GM12878 (cell line): ENCODE data around the gene NDC80. TPM values are rescaled to one million over a fixed set of nuclear protein-coding genes. Genes with fewer than 3 reads are reported as not detected.

Source experiments
- ATAC-seq: fragments of 200-7000 bp; cut with Tn5 transposase; 3 replicates; pipeline ENCODE4 v1.9.1; 2020; ENCODE audit warnings: mild to moderate bottlenecking, moderate library complexity
- BruUV-seq: library from RNA; stranded (reverse); fragments of 400-500 nt; replicated peaks from 2 replicates; lab custom pipeline; 2021; lab: Mats Ljungman, UMichigan
- CTCF ChIA-PET: fragments of 300-600 bp; sonication (Branson Sonifier 250); formaldehyde crosslinking; extraction: SDS; loops from one replicate; lab custom pipeline; 2021; ENCODE audit warnings: inconsistent platforms; lab: Yijun Ruan, JAX
- POLR2A ChIA-PET: fragments of 350-600 bp; formaldehyde crosslinking; extraction: SDS; loops from one replicate; lab custom pipeline; 2021; ENCODE audit warnings: inconsistent platforms; lab: Charles Lee
- RAD21 ChIA-PET: fragments of 300-600 bp; sonication (Branson Sonifier 250); formaldehyde crosslinking; loops from one replicate; lab custom pipeline; 2023; ENCODE audit warnings: antibody characterized with exemption; ENCODE audit not compliant: unreplicated experiment; lab: Charles Lee
- SMC1A ChIA-PET: fragments of 300-600 bp; sonication (Branson Sonifier 250); formaldehyde crosslinking; loops from one replicate; lab custom pipeline; 2023; ENCODE audit not compliant: unreplicated experiment, uncharacterized antibody; lab: Charles Lee
- DNase-seq: peaks from one replicate; pipeline ENCODE4 v3.0.0-alpha.2; 2011; ENCODE audit warnings: low read depth, low spot score
- FAIRE-seq: peaks from 3 replicates; lab custom pipeline; 2011; peaks lifted over from hg19 to GRCh38; lab: Jason Lieb, UNC
- H2AFZ ChIP-seq: 2 replicates; pipeline ENCODE4 v1.6.0; 2011; ENCODE audit warnings: low read depth, low read length, control low read depth; ENCODE audit not compliant: control insufficient read depth
- H3K27ac ChIP-seq: 2 replicates; pipeline ENCODE4 v1.5.1; 2011; ENCODE audit warnings: control low read depth; ENCODE audit not compliant: control insufficient read depth, insufficient read depth
- H3K27me3 ChIP-seq, 2 experiments: replicated peaks in 1 of 2; 2 replicates each; pipeline versions ENCODE4 v1.6.0 to v1.6.1; 2011; ENCODE audit warnings: low read length in 1 of 2; ENCODE audit not compliant: control insufficient read depth in 2 of 2, insufficient read depth in 2 of 2
- H3K36me3 ChIP-seq, 2 experiments: 2 replicates each; pipeline ENCODE4 v1.5.1; 2011; ENCODE audit warnings: low read length in 1 of 2; ENCODE audit not compliant: control insufficient read depth in 2 of 2, insufficient read depth in 2 of 2
- H3K4me1 ChIP-seq: 2 replicates; pipeline ENCODE4 v1.6.1; 2011; ENCODE audit warnings: mild to moderate bottlenecking, low read length, moderate library complexity, mixed read lengths; ENCODE audit not compliant: control insufficient read depth, insufficient read depth
- H3K4me2 ChIP-seq: 2 replicates; pipeline ENCODE4 v1.6.0; 2011; ENCODE audit warnings: control low read depth; ENCODE audit not compliant: control insufficient read depth, insufficient read depth
- H3K4me3 ChIP-seq: fragments of 200-600 bp; sonication (generic); 2 replicates; pipeline ENCODE4 v1.5.1; 2016
- H3K79me2 ChIP-seq: 2 replicates; pipeline ENCODE4 v1.6.0; 2011; ENCODE audit warnings: low read length; ENCODE audit not compliant: control insufficient read depth, insufficient read depth
- H3K9ac ChIP-seq: 2 replicates; pipeline ENCODE4 v1.8.0; 2011; ENCODE audit warnings: low read length, control low read depth, mixed read lengths; ENCODE audit not compliant: control insufficient read depth, insufficient read depth
- H3K9me3 ChIP-seq: replicated peaks from 3 replicates; pipeline ENCODE4 v1.5.1; 2011; ENCODE audit warnings: mild to moderate bottlenecking, low read length; ENCODE audit not compliant: control insufficient read depth, insufficient read depth
- H4K20me1 ChIP-seq: 2 replicates; pipeline ENCODE4 v1.6.0; 2011; ENCODE audit not compliant: control insufficient read depth, insufficient read depth
- ATF3 ChIP-seq: IDR thresholded peaks from 2 replicates; pipeline ENCODE4 v1.6.1; 2011; ENCODE audit warnings: low read depth, mild to moderate bottlenecking, low read length, moderate library complexity, borderline replicate concordance; ENCODE audit errors: extremely low read depth
- BCL11A ChIP-seq: IDR thresholded peaks from 2 replicates; pipeline ENCODE4 v1.6.1; 2011; ENCODE audit warnings: low read depth, low read length
- ETV6 ChIP-seq, 2 experiments: fragments of 450-650 bp in 1 of 2; IDR thresholded peaks in 1 of 2; conservative IDR thresholded peaks in 1 of 2; 2 replicates each; pipeline ENCODE4 v1.6.1; 2014; ENCODE audit warnings: antibody characterized with exemption in 1 of 2, borderline replicate concordance in 1 of 2, low read depth in 1 of 2, mild to moderate bottlenecking in 1 of 2, moderate library complexity in 1 of 2
- MYB ChIP-seq: fragments of 150-350 bp; IDR thresholded peaks from 2 replicates; pipeline ENCODE4 v1.6.1; 2014; ENCODE audit warnings: mild to moderate bottlenecking, low read depth, low read length, borderline replicate concordance
- NR2F1 ChIP-seq: fragments of 450-650 bp; conservative IDR thresholded peaks from 2 replicates; pipeline ENCODE4 v1.6.1; 2017; ENCODE audit warnings: mild to moderate bottlenecking
- PAX5 ChIP-seq: IDR thresholded peaks from 2 replicates; pipeline ENCODE4 v1.6.1; 2011; ENCODE audit warnings: low read depth, low read length, borderline replicate concordance
- SREBF2 ChIP-seq: IDR thresholded peaks from 2 replicates; pipeline ENCODE4 v1.6.1; 2012; ENCODE audit warnings: mild to moderate bottlenecking, low read length
- ZNF207 ChIP-seq: fragments of 450-650 bp; IDR thresholded peaks from 2 replicates; pipeline ENCODE4 v1.6.1; 2014; ENCODE audit warnings: antibody characterized with exemption, mild to moderate bottlenecking, borderline replicate concordance
- WGBS: methylation state at CpG from one replicate; pipeline ENCODE4 v1.1.6; 2016; ENCODE audit warnings: low lambda C conversion rate; ENCODE audit not compliant: insufficient replicate concordance, insufficient coverage; ENCODE audit errors: missing lambda C conversion rate; 5-methylcytosine and 5-hydroxymethylcytosine counted together
- in situ Hi-C: fragments of 300-500 bp; cut with MboI; formaldehyde crosslinking; loops from 9 replicates; pipeline ENCODE4 v1.14.3; 2018; ENCODE audit warnings: mixed read lengths
- intact Hi-C: fragments of 100-400 bp; cut with micrococcal nuclease; formaldehyde crosslinking; loops from one replicate; pipeline ENCODE4 v1.14.2; 2022; ENCODE audit not compliant: unreplicated experiment
- polyA plus RNA-seq, 11 experiments: library from polyadenylated mRNA; depleted of rRNA in 4 of 11; unstranded in 6 of 11; stranded (reverse) in 5 of 11; fragments of >200 nt; fragmentation: Nextera tagmentation in 4 of 11; fragmentation: Illumina TruSeq in 1 of 11; extraction: Ambion mirVana in 4 of 11; extraction: Trizol in 1 of 11; gene quantifications; 1 replicate in 1 of 11; 2 replicates in 10 of 11; pipeline versions ENCODE4 v1.2.1 to v1.2.3, GENCODE V29; 2011 to 2016; ENCODE audit warnings: inconsistent platforms in 2 of 11, missing spikeins in 2 of 11, low read depth in 1 of 11
- total RNA-seq, 4 experiments: library from RNA; depleted of rRNA in 3 of 4; stranded (reverse); fragments of >200 nt in 3 of 4; fragmentation: Illumina TruSeq in 1 of 4; extraction: Trizol in 1 of 4; gene quantifications; 2 replicates each; pipeline versions ENCODE4 v1.2.1 to v1.2.3, GENCODE V29; 2013 to 2021
- TF ChIP-seq, protein P1 (sequence below): fragments of 450-650 bp; IDR thresholded peaks from 2 replicates; pipeline ENCODE4 v1.6.1; 2017; ENCODE audit warnings: mild to moderate bottlenecking, moderate library complexity
- TF ChIP-seq, protein P2 (sequence below): IDR thresholded peaks from 2 replicates; pipeline ENCODE4 v1.6.1; 2011; ENCODE audit warnings: mild to moderate bottlenecking, low read depth, low read length, moderate library complexity; ENCODE audit not compliant: insufficient replicate concordance
- TF ChIP-seq, protein P3 (sequence below): fragments of 450-650 bp; formaldehyde crosslinking; IDR thresholded peaks from 2 replicates; pipeline ENCODE4 v1.4.0; 2022; ENCODE audit warnings: mild to moderate bottlenecking, moderate library complexity
- TF ChIP-seq, protein P4 (sequence below): fragments of 150-350 bp; IDR thresholded peaks from 2 replicates; pipeline ENCODE4 v1.6.1; 2014; ENCODE audit warnings: mild to moderate bottlenecking, low read depth, low read length

The NDC80 gene
- total and polyA plus RNA-seq, 10 of the 15 experiments (the other 5 are each of a cell fraction or from before 2014, with no cell fraction given), result 36.5 to 80.8 (median 54.7) TPM

GRCh38 chr18:2522112-2522511 lies 49.2 kb upstream of the NDC80 start:
- WGBS, result 2% methylated on average over 4 of the region's 4 CpGs
- no peak overlapping the region for H3K27ac ChIP-seq
- no peaks in the 10 kb centered on the region for H4K20me1 ChIP-seq
- ChIA-PET POLR2A (no interaction called here), SMC1A (interaction anchor here (0.9 to 2.5 kb wide), 6 partner anchors 12 to 186 kb away, joined by 3 to 12 read pairs (median 4); no protein-coding TSS in a partner anchor), RAD21 (interaction anchor here (1.0 kb wide), 2 partner anchors 19 to 127 kb away, joined by 3 read pairs; no protein-coding TSS in a partner anchor), CTCF (interaction anchor here (0.9 to 3.0 kb wide), 3 partner anchors 20 to 25 kb away, joined by 3 to 11 read pairs (median 11); no protein-coding TSS in a partner anchor)
- no peaks in the 10 kb centered on the region for H3K79me2 ChIP-seq
- H3K4me3 ChIP-seq, result no peak overlapping the region
- FAIRE-seq (no peak), ATAC-seq (peak; percentile 98), DNase-seq (peak; percentile 31)
- no TSS peak for BruUV-seq
- no peaks in the 10 kb centered on the region for H3K9me3 ChIP-seq
- in situ Hi-C loops (no loop called here), intact Hi-C loops (no loop called here)
- no peak overlapping the region for H3K4me2 ChIP-seq
- no peaks in the 10 kb centered on the region for H3K36me3 ChIP-seq
- no peak overlapping the region for H3K9ac ChIP-seq
- H2AFZ ChIP-seq, result no peak overlapping the region
- H3K4me1 ChIP-seq, result no peaks in the 10 kb centered on the region
- H3K27me3 ChIP-seq, result no peaks in the 10 kb centered on the region
- TF ChIP-seq ZNF207 (no peak), ATF3 (no peak), MYB (no peak), PAX5 (0 out of 2 replicates have a peak, but pooled peaks have one; percentile 17), SREBF2 (no peak), ETV6 (conservative IDR thresholded peaks at IDR 0.05 in 1 of 2, IDR thresholded peaks at IDR 0.05 in 1 of 2; ENCODE audit: borderline replicate concordance in 1 of 2, low read depth in 1 of 2) (no peak), BCL11A (peak; percentile 21; the same call in 1 of the 2 replicates), NR2F1 (peak; percentile 57; the same call in 1 of the 2 replicates)
- TF ChIP-seq, protein P1, sequence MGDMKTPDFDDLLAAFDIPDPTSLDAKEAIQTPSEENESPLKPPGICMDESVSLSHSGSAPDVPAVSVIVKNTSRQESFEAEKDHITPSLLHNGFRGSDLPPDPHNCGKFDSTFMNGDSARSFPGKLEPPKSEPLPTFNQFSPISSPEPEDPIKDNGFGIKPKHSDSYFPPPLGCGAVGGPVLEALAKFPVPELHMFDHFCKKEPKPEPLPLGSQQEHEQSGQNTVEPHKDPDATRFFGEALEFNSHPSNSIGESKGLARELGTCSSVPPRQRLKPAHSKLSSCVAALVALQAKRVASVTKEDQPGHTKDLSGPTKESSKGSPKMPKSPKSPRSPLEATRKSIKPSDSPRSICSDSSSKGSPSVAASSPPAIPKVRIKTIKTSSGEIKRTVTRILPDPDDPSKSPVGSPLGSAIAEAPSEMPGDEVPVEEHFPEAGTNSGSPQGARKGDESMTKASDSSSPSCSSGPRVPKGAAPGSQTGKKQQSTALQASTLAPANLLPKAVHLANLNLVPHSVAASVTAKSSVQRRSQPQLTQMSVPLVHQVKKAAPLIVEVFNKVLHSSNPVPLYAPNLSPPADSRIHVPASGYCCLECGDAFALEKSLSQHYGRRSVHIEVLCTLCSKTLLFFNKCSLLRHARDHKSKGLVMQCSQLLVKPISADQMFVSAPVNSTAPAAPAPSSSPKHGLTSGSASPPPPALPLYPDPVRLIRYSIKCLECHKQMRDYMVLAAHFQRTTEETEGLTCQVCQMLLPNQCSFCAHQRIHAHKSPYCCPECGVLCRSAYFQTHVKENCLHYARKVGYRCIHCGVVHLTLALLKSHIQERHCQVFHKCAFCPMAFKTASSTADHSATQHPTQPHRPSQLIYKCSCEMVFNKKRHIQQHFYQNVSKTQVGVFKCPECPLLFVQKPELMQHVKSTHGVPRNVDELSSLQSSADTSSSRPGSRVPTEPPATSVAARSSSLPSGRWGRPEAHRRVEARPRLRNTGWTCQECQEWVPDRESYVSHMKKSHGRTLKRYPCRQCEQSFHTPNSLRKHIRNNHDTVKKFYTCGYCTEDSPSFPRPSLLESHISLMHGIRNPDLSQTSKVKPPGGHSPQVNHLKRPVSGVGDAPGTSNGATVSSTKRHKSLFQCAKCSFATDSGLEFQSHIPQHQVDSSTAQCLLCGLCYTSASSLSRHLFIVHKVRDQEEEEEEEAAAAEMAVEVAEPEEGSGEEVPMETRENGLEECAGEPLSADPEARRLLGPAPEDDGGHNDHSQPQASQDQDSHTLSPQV, result no peak
- TF ChIP-seq, protein P2, sequence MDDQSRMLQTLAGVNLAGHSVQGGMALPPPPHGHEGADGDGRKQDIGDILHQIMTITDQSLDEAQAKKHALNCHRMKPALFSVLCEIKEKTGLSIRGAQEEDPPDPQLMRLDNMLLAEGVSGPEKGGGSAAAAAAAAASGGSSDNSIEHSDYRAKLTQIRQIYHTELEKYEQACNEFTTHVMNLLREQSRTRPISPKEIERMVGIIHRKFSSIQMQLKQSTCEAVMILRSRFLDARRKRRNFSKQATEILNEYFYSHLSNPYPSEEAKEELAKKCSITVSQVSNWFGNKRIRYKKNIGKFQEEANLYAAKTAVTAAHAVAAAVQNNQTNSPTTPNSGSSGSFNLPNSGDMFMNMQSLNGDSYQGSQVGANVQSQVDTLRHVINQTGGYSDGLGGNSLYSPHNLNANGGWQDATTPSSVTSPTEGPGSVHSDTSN, result no peak
- TF ChIP-seq, protein P3, sequence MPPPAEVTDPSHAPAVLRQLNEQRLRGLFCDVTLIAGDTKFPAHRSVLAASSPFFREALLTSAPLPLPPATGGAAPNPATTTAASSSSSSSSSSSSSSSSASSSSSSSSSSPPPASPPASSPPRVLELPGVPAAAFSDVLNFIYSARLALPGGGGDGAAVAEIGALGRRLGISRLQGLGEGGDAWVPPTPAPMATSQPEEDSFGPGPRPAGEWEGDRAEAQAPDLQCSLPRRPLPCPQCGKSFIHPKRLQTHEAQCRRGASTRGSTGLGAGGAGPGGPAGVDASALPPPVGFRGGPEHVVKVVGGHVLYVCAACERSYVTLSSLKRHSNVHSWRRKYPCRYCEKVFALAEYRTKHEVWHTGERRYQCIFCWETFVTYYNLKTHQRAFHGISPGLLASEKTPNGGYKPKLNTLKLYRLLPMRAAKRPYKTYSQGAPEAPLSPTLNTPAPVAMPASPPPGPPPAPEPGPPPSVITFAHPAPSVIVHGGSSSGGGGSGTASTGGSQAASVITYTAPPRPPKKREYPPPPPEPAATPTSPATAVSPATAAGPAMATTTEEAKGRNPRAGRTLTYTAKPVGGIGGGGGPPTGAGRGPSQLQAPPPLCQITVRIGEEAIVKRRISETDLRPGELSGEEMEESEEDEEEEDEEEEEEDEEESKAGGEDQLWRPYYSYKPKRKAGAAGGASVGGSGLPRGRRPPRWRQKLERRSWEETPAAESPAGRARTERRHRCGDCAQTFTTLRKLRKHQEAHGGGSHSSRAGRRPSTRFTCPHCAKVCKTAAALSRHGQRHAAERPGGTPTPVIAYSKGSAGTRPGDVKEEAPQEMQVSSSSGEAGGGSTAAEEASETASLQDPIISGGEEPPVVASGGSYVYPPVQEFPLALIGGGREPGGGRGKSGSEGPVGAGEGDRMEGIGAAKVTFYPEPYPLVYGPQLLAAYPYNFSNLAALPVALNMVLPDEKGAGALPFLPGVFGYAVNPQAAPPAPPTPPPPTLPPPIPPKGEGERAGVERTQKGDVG (CRISPR knock-in tag), result no peak
- TF ChIP-seq, protein P4, sequence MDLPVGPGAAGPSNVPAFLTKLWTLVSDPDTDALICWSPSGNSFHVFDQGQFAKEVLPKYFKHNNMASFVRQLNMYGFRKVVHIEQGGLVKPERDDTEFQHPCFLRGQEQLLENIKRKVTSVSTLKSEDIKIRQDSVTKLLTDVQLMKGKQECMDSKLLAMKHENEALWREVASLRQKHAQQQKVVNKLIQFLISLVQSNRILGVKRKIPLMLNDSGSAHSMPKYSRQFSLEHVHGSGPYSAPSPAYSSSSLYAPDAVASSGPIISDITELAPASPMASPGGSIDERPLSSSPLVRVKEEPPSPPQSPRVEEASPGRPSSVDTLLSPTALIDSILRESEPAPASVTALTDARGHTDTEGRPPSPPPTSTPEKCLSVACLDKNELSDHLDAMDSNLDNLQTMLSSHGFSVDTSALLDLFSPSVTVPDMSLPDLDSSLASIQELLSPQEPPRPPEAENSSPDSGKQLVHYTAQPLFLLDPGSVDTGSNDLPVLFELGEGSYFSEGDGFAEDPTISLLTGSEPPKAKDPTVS, result no peak
